GM13976 (cell line): ENCODE measurements around the gene RHEB.

Experiments
- DNase-seq: peaks from one replicate; pipeline ENCODE4 v3.0.0; 2012; ENCODE audit warnings: low spot score
- CTCF ChIP-seq: IDR thresholded peaks from 2 replicates; pipeline ENCODE4 v1.5.1; 2012; ENCODE audit warnings: borderline replicate concordance, mild to moderate bottlenecking; ENCODE audit not compliant: insufficient read depth; ENCODE audit errors: extremely low read depth, missing control alignments, control extremely low read depth
- in situ Hi-C: fragments of 300-500 bp; cut with MboI; formaldehyde crosslinking; loops from one replicate; pipeline ENCODE4 v1.12.0; 2022; ENCODE audit warnings: low sequenced_read_pairs, mixed read lengths, inconsistent platforms; ENCODE audit not compliant: unreplicated experiment

RHEB gene, protein sequence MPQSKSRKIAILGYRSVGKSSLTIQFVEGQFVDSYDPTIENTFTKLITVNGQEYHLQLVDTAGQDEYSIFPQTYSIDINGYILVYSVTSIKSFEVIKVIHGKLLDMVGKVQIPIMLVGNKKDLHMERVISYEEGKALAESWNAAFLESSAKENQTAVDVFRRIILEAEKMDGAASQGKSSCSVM

GRCh38 chr7:151519765-151520418 is at the start of gene RHEB:
Gene RHEB (minus strand): TSS chr7:151519895. CDS start chr7:151519511, 384 bp downstream.
- in situ Hi-C loops, result no loop called here
- TF ChIP-seq CTCF, result no peak
- DNase-seq, result peak; percentile 96

DNA sequence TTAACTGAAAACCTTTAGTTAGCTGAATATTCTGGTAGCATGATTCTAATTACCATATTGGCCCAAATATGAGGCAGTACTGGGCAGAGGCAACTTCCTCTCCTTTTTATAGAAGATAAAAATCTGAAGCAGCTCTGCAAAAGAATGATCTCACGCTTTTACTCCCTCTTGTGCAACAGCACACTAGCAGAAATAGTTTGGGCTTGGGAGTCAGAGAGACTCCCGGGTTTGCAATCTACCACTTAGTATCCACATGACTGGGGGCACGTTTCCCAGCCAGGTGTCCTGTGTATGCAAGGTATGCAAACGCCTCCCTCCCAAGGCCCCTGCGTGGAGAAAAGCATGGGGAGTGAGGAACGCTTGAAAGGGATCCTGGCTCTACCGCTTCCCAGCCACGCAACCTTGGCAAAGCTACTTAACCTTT is 47.2 kb upstream of the RHEB start:
- no peak for DNase-seq
- TF ChIP-seq CTCF, result no peak
- in situ Hi-C loops, result no loop called here

GRCh38 chr7:151565541-151565940 is 45.8 kb upstream of the RHEB start:
- in situ Hi-C loops, result no loop called here
- no peak for TF ChIP-seq CTCF
- DNase-seq, result no peak

DNA sequence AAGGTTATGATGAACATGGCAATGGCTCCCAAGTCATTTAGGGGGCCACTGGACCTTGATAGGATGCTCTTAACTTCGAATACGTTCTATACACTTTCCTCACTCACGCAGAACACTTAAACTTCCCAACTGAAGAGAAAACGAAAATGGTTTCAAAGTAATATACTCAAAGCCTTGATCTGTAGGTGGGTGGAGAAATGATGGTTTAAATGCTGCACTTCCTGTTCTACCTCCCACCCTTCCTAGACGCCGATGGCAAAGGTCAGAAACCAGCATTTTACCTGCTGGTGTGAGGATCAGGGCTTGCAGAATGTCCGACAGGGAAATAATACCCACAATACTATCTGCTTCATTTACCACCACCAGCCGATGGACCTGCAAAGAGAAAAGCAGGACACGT is 40.5 kb upstream of the RHEB start:
- in situ Hi-C loops, result no loop called here
- no peak for TF ChIP-seq CTCF
- DNase-seq, result no peak

DNA sequence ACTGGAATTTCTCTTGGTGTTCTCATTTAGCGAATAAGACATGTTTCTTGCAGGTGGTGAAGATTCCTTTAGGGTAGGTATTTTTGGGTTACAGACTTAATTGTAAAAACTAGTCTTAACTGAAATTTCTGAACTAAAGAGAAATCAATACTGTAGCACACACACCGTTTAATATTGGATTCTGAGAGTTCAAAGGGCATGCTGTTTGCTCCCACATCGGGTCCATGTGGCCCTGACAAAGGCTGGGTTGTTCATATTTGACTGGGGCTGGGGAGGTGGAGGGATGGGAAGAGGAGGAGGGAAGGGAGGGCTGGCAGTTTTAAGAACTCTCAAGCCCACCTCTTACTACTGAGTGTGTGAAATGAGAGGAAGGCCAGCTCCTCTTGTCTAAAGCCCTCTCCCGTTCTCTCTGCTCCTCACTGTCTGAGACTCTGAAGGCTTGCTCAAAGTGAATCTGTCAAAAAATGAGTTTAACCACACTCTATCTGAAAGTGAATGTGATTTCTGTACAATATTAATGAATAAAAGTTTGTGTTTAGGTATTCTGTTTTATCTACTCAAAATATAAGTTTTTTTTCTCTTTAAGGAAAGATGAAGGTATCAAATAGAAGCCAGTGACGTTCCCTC is 40.0 kb upstream of the RHEB start:
- TF ChIP-seq CTCF, result no peak
- in situ Hi-C loops, result no loop called here
- no peak for DNase-seq

GRCh38 chr7:151558575-151558974 is 38.9 kb upstream of the RHEB start:
- no peak for TF ChIP-seq CTCF
- in situ Hi-C loops, result no loop called here
- DNase-seq, result no peak
